ENCODE results near the gene ADH1A.

- no peak for TF ChIP-seq EZH2 (IDR thresholded peaks at IDR 0.05)
- no peak for TF ChIP-seq POLR2AphosphoS5 (IDR thresholded peaks at IDR 0.05; ENCODE audit: low read depth, low read length)
- no peak for TF ChIP-seq POLR2A (IDR thresholded peaks at IDR 0.05; ENCODE audit: borderline replicate concordance, extremely low read depth, insufficient read depth, insufficient read length)
- no peak for TF ChIP-seq EZH2phosphoT487 (IDR thresholded peaks at IDR 0.05; ENCODE audit: borderline replicate concordance)
Measured at GRCh38 chr4:99285387-99285786, 5.4 kb downstream of the ADH1A start.

Data from HCT116 (cell line).